GM21447 (cell line): ENCODE measurements around the gene KLHDC4.
A peak's percentile ranks its signal among the peaks of the same experiment; 100 is the strongest.
"Not testable (repeated sequence)": the region's sequence is repeated elsewhere in the genome, so short reads cannot be mapped to it uniquely, and the experiment has no call there.

ENCODE experiments used
- ATAC-seq: cut with Tn5 transposase; IDR thresholded peaks from one replicate; pipeline ENCODE4 v1.9.1; 2021; ENCODE audit not compliant: unreplicated experiment

KLHDC4 gene

DNA sequence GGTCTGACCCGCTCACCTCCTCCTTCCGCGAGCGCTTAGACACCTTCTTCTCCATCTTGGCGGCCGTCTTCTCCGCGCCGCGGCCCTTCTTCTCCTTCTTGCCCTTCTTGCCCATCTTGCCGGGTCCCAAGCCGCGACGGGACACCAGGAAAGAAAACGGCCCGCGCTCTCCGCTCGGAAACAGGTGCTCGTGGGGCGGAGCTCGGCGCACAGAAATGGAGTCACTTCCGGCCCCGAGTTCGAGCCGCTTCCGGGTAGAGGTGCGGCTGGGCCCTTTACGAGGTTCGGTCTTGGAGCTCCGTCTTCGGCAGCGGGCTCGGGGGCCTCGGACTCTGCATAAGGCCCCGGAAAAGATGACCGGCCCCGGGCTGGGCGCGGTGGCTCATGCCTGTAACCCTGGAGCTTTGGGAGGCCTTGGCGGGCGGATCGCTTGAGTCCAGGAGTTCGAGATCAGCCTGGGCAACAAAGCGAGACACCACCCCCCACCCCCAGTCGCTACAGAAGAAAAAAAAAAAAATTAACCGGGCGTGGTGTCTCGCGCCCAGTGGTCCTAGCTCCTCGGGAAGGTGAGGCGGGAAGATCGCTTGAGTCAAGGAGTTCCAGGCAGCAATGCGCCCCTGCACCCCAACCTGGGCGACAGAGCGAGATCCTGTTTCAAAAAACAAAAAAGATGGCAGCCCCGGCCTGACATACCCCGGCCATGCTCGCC is at the start of gene KLHDC4:
Gene KLHDC4, minus strand, starts transcription at position 211 of the 709 bp plus-strand sequence. Its CDS starts 96 bp downstream, at position 115.
- peak; percentile 81 for ATAC-seq

DNA sequence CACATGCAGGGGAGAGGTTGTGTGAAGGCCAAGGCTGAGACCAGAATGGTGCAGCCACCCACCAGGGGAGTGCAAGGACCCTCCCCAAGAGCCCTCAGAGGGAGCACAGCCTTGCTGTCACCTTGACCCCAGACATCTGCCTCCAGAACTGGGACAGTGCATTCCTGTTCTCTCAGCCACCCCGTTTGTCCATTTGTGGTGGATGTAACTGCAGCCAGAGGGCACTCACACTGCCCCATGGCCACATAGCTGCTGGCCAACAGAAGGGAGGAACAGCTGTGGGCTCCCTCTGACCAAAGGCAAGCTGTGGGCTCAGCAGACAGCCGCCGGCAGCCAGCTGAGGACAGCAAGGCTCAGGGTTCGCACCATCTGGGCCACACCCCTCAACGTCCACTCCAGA is 49.8 kb upstream of the KLHDC4 start:
- no peak for ATAC-seq

DNA sequence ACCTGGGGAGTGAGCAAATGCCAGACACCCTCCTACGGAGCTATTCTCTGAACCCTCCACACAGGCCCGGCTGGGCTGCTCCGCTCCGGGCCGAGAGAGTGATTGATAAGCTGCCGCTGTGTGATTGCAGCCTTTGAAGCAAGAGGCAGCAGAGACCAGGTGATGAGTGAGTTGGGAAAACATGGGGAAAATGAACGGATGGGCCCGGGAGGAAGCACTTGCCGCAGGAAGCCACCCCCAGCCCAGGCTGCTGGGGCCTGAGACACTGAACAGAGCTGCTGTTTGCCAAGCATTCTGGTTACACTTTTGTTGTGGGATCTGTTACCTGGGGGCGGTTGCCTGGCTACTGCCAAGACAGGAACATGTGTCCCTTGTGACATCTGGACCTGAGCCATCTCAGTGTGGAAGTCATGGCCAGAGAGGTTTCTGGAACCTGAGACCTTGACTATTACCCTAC is 46.4 kb upstream of the KLHDC4 start:
- no peak for ATAC-seq

DNA sequence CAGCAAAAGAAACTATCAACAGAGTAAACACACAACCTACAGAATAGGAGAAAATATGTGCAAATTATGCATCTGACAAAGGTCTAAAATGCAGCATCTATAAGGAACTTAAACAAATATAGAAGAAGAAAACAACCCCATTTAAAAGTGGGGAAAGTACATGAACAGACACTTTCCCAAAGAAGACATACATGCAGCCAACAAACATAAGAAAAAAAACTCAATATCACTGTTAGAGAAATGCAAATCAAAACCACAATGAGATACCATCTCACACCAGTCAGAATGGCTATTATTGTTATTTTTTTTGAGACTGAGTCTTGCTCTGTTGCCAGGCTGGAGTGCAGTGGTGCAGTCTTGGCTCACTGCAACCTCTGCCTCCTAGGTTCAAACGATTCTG is 45.7 kb upstream of the KLHDC4 start:
- ATAC-seq: not testable (repeated sequence)

DNA sequence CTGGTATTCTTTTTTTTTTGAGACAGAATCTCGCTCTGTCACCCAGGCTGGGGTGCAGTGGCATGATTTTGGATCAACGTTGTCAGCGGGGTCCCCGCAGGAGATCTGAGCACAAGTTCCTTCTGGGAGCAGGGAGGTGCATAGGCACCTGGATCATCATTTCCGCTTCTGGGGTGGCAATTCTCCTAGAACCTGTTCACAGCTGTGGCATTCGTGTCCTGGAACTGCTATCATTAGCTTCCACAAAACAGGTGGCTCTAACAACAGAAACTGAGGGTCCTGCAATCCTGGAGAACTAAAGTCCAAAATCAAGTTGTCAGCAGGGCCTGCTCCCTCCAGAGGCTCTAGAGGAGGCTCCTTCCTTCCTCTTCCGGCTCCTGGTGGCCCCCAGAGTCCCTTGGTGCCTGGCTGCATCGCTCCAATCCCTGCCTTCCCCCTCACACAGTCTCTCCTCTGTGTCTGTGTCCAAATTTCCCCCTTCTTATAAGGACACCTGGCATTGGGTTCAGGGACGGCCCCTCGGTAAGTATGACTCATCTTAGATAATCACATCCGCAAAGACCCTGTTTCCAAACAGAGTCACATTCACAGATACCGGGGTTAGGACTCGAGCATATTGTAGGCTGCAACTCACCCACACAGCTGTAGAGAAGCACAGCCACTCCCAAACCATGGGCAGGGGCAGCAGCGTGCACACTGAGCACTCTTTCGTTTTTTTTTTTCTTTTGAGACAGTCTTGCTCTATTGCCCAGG is 43.5 kb upstream of the KLHDC4 start:
- ATAC-seq: peak; percentile 54

DNA sequence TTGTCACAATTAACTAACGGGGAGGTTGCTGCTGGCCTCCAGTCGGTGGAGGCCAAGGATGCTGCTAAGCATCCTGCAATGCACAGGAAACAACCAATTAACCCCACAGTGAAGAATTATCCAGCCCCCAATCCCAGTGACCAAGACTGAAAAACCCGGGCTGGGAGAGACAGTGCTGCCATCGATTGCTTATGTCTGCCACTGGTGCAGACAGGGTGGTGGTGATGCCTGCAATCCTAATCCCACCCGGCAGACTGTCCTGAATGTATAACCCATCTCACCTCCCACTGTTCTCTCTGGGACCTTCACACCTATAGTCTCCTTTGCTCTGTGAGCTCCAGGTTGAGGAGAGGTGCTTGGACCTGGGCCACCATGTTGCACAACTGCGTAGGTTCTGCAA is 42.3 kb upstream of the KLHDC4 start:
- no peak for ATAC-seq

DNA sequence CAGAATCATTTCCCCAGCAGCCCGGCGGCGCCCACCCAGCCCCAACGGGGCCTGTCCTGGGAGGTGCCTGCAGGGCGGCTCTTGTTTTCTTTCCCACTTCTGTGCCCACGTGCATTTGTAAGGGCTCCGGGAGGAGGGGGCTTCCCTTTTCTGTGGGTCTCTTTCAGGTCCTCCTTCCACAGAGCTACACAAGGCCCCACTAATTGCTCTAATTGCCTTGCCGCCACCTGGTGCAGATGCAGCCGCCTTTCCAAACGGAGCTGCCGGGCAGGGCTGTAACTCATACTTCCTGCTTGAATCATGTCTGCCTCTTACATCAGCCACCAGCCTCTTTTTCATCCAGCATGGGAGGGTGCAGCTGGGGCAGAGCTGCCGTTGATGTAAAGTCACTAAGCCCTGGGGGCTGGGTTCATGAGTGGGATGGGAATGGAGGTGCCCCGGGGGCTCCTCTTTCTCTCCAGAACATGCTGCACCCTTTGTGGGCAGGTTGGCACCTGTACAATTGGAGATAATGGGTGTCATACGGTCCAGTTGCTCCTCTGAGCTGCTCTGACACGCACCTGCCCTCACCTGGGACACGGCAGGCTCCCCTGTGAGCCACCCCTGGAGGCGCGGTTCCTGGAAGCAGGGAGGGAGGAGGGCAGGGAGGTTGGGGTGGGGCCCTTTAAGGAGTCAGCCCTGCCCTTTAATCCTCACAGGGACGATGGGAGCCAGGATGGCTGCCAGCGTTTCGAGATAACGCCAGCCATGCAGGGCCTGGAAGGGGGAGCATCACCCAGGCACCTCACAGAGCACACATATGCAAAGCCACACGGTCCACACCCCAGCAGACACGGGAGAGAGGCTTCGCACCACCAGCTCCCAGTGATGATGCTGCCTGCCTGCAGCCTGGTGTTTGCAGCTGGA is 41.1 kb upstream of the KLHDC4 start:
- ATAC-seq: no peak

DNA sequence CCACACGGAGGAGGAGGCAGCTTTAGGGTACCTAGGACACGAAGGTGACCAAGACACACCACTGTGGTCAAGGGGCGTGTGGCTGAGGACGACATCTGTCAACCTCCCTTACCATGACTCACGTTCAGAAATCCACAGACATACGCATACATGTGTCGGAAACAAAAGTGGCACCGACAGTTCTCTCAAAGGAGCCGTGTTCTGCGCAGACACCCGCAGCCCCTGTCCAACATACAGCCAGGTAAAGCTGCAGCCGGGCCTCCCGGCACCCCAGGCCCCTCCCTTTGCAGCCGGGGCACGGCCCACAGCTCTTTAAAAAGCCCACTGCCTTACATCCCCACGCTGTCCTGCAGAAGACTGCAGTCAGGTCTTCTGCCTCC is 40.5 kb upstream of the KLHDC4 start:
- no peak for ATAC-seq

DNA sequence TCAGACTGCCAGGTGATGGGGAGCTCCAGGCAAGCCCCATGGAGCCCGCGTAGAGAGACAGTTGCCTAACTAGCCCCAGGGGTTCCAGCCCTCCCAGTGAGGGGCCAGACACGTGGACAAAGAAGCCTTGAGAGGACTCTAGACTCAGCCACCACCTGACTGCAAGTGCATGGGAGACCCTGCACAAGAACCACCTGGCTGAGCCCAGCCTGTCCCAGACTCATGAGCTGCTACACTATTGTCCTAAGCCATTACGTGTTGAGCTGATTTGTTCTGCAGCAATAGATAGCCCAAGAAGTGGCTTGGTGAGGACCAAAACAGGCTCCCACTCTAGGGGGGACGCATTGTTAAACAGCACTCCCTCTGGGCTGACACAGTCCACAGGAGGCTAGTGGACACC is 37.6 kb upstream of the KLHDC4 start:
- ATAC-seq: no peak

DNA sequence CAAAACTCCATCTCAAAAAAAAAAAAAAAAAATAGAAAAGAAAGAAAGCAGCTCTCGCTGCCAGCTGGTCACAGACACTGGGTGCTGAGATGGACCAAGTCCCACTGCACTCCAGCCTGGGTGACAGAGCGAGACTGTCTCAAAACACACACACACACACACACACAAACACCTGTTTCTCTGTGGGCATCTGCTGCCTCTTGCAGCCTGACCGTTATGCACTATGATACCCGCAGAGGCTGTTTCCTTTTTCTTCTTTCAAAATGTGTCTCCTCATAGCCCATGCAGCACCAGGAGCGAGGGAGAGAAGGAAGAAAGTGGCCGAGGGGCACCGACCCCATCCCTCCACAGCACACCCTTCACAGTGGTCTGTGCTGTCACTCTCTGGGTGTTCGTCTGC is 36.9 kb upstream of the KLHDC4 start:
- ATAC-seq: no peak

DNA sequence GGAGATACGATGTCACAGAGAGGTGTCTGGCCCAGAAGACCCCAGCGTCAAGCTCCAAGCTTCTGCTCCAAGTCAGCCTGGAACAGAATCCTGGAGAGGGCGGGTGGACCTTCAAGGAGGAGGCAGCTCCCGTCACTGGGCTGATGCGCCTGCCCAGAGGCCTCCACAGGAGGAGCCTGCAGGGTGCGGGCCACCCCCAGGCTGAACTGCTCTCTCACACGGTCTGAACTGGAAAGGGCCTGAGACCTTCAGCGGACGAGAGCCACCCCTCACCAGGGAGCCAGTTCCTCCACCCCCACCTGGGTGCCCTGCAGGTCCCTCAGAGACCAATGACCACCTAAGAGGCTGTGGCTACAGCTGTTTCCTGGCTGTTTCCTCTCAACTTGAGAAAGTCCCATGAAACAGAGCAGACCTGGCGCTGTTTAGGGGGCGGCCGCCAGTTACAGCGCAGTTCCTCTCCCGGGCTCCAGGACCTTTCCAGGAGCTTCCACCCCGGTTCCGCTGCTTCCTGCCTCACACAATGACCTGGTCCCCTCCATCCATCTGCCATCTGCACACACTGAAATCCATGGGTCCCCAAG is 36.0 kb upstream of the KLHDC4 start:
- no peak for ATAC-seq

DNA sequence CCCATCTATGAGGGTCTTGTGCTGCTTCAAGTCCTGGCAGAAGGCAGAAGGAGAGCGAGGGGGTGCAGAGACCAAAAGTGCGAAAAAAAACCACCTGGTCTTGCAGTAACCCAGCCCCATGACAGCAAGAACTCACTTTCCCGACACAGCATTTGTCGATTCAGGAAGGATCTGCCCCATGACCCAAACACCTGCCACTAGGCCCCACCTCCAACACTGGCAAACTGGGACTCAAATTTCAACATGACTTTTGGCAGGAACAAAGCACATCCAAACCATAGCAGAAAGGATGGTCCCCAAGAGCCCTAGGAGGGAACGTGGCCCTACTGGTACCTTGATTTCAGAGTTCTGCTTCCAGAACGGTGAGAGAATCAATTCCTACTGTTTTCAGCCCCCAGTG is 34.7 kb upstream of the KLHDC4 start:
- ATAC-seq: no peak

DNA sequence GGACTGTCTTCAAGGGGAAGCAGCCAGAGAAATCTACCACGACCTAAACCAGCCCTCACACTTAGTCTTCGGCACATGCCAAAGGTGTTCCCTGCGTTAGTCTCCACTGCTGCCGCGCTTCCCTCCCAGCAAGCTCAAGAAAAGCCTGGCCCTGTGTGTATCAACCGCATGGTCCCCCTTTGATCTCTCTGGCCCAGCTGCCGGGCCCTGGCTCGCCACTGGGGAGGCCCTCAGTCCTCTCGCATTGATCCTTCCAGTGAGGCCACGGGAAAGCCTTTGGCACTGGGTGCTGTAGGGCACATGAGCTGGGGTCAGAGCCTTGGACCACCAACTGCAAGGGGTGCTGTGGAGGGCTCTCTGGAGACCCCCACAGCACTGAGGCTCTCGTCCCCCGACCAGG is 29.6 kb upstream of the KLHDC4 start:
- ATAC-seq: no peak

DNA sequence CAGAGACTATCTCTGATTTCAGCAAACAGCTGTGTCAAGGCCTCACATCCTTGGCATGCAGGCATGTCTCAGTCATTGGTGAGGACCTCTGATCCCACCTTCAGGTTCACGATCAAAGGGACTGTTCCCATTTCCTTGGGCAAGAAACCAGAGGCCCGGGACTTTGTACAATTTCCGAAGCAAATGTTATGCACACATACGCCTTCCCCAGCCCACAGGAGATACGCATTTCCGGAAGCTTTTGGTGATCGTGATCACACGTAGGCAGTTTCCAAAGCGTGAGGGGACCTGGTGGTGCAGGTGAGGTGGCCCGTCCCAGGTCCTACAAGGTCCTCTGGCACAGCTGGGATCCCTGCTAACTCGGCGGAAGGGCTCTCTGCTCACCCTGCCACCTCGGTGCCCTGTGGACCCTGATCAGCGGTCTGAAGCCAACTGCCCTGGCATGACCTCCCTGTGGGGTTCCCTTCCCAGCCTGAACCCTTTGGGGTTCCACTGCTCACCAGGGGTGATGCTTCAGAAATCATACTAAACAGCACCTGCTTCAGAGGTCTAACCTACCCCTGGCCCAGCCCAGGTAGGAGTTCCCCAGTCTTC is 28.8 kb upstream of the KLHDC4 start:
- no peak for ATAC-seq

DNA sequence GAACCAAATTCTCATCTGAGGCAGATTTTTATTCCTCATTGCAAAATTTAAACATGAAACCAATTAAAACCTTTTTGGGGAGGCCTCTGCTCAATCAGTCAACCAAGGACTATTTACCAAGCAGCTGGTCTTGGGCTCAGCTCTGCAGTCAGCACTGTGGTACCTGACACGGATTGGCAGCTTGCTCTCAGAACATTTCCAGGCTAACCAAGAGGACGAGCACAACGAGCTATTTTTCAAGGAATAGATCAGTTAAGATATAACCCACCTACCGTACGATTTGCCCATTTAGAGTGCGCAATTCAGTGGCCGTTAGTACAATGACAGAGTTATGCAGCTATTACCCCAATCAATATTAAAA is 26.4 kb upstream of the KLHDC4 start:
- no peak for ATAC-seq

DNA sequence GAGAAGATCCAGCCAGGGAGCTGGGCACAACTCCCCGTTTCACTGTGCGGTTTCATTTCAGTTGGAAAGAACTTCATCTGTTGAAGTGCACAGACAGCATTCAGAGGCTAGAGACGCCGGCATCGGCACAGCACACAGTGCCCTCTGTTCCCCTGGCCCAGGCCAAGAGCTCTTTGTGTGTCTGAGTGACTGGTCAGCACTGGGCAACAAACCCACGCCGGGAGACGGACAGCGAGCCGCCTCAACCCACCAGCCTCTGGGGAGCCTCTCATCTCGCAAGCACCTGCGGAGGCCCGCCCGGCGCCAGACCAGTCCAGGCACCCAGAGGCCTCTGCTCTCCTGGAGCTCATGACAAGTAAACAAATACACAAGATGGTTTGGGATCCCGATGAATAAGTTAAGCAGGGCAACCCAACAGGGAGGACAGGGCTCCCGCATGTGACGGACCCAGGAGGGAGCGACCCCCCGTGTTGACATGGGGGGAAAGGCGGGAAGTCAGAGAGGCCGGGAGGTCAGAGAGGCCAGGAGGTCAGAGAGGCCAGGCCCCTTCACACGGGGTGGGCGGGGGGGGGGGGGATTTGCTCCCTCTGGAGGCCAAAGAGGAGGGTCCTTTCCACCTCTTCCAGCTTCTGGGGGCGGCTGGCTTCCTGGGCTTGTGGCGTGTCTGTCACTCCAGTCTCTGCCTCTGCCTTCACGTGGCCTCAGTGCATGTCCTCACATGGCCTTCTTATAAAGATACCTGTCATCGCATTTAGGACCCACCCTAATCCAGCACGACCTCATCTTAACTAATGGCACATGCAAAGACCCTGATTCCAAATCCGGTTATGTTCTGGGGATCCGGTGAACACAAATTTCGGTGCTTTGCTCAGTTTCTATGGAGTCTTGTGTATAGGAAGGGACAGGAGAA is 25.8 kb upstream of the KLHDC4 start:
- ATAC-seq: no peak

DNA sequence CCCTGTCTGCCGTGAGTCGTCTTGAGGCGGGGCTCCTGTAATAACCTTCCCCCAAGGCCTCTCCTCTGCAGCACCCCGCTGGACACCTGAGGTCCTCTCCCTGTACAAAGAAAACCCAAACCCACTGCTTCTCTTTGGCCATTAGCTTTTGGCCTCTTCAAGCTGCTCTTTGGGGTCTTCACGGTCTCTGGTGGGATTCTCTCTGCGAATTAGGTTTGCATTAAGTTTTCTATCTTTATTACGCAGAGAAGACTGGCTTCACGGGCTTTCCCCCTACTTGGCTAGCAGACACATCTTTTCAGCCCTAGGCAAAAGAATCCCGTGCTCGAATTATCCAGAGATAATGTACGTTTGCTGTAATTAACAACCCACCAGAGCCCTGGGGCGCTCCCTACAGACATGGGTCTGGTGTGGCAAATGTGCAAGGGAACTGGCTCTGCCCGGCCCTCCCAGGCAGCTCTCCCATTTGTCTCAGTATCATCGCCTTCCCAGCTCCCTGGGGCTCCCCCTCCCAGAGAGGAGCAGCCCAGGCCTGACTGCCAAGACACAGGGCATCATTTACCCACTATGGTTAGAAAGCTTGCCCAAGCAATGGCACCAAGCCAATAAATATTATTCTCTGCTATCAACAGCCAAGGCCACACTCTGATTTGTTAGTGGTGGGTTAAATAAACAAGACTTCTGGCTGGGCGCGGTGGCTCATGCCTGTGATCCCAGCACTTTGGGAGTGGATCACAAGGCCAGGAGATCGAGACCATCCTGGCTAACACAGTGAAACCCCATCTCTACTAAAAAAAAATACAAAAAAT is 24.7 kb upstream of the KLHDC4 start:
- ATAC-seq: no peak

DNA sequence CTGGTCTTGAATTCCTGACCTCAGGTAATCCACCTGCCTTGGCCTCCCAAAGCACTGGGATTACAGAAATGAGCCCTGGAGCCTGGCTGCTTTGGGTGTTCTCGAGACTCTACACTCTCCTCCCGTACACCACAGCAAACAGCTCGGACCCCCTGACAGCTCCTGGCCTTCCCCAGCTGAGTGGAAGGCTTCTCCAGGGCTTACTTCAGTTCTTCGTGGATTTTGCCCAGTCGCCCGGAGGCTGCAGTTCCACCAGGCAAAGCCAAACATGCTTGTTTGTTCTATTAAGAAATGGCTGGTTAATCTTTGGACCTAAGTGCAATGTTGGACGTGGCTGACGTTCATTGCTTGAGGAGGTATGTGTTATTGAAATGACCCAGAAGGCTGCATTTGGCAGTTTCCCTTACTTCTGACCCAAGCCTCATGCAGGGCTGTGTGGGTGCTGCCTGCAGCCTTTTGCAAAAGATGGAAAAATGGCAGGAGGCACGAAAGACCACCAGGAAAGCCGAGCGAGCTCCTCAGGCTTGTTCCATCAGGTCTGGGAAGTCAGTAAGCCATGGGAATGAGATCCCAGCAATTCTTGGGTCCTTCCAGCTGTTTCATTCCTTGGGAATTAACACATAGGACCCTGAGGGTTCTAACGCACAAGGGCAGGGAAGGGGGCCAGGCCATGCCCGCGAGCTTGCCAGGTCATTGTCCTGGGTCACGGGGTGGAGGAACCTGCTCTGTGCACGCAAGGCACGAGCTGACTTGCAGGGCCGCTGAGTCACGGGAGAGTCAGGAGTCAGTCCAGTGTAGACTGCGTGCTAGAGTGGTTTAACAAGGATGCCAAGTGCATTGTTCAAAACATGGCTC is 23.9 kb upstream of the KLHDC4 start:
- no peak for ATAC-seq
